Left renal cortex interstitium (tissue), 4 donors: ENCODE data around the gene RARB. TPM values are rescaled to one million over a fixed set of nuclear protein-coding genes. Genes with fewer than 3 reads are reported as not detected.

Experiments used
- DNase-seq, 4 donors: peaks; one replicate each; pipeline ENCODE4 v3.0.0-alpha.2; 2013; ENCODE audit warnings: low read depth in 4 of 4, low spot score in 2 of 4, missing footprints in 1 of 4
- polyA plus RNA-seq, 4 donors: library from polyadenylated mRNA; unstranded; fragments of 120-200 nt; gene quantifications; one replicate each; pipeline ENCODE4 v1.2.1, GENCODE V29; 2013; ENCODE audit not compliant: insufficient read length in 4 of 4

Gene RARB
- polyA plus RNA-seq, 4 donors: 44.0 to 63.0 (median 51.8) TPM

DNA sequence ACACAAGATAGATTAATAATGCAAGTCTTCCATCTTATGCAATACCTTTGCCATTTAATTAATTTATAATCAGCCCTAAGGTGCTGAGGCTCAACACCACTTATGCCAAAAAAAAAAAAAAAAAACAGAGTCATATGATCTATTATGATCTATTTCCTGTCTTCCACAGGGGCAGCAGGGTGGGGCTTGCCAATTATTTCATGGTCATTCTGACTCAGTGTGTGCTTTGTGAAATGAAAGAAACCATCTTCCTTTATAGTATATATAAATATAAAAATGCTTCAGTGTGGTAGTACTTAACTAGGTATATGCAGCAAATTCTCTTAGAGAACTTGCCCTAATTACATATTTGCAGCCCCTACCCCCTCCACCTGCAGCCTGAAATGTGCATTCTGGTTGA, 7.2 kb upstream of the RARB start:
- no peak for DNase-seq

- no peak for DNase-seq
Observed at GRCh38 chr3:25421747-25422146, 6.3 kb upstream of the RARB start.

- no peak for DNase-seq
Observed at GRCh38 chr3:25423780-25424588, 4.1 kb upstream of the RARB start.

GRCh38 chr3:25424614-25425013, 3.4 kb upstream of the RARB start:
- no peak for DNase-seq

- no peak for DNase-seq
Observed at GRCh38 chr3:25426408-25426807, 1.7 kb upstream of the RARB start.

DNA sequence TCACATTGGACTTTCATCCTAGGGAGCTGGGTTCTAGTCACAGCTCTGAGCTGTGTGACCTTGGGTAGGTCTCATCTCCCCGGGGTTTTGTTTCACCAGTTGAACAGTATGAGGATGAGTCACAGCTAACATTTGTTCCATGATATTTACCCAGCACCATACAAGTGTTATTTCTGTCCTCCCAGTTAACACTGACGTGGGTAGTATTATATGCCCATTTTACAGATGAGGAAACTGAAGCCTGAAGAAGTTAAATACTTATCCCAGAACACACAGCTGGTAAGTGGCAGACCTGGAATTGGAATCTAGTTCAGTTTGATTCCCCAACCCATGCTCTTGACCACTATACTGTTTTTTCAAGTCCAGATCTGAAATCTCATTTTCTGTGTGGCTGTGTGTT, 908 bp upstream of the RARB start:
- no peak for DNase-seq

- no peak for DNase-seq
Observed at GRCh38 chr3:25427563-25427941, 511 bp upstream of the RARB start.

DNA sequence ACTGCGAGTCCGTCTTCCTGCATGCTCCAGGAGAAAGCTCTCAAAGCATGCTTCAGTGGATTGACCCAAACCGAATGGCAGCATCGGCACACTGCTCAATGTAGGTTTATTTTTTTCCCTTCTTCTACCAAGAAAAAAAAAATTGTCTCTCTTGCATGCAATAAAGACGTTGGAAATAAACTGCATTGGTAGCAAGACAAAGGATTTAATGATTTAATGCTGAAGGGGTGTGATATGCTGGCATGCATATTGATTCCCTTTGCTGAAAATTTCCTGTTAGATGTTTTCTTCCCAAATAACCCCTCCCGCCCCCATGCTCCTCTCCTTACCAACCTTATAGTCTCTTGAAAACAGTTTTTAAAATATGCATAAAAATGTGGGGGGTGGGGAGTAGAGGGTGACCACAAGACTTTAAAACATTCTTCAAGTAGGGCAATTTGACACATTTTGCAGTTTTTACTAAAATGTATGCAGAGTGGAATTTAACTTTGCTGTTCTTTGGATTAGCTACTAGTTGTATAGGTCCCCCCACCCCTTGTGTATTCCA, 799 bp downstream of the RARB start:
- DNase-seq: no peak

- no peak for DNase-seq
Observed at GRCh38 chr3:25429361-25430286, 1.6 kb downstream of the RARB start.

- DNase-seq: no peak
Observed at GRCh38 chr3:25430287-25430934, 2.3 kb downstream of the RARB start.

- DNase-seq: no peak
Observed at GRCh38 chr3:25430935-25431770, 3.1 kb downstream of the RARB start.

DNA sequence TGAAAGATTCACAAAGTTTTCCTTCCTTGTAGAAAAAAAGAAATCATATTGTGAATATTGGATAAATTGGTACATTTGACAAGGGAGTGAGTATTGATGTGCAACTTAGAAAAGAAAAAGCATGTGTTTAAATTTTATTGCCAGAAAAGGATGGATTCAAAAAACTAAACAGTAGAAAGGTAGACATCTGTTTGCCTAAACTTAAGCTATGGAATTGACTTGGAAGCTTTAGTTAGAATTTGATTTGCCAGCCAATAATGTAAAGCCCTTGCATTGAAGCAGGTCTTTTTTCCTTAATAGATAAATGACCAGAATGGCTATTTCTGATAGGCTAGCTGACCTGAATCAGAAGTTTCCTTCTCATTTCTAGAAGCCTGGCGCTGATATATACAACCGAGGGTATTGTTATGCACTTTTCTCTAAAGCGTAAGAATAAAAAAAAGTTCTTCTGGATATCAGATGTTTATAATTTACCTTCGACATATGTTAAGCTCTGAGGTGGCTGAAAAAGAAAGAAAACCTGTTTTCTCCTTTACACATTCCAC, 4.2 kb downstream of the RARB start:
- no peak for DNase-seq

DNA sequence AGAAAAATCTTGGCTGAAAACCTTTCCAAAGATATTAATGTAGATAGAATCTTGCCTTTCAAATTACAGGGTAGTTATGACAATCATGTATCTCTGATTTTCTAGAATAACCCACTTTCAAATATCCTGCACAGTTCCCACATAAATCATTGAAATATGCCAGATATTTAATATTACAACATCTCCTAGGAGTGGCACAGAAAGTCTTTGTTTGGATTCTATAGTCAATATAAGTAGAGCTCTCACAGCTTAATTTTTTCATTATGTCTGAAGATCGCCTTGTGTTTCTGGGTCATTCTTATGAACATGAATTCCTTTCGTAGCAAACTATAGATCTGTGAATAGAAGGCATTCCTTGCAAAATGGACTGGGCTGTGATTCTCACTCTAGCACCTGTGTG, 5.0 kb downstream of the RARB start:
- DNase-seq: no peak

GRCh38 chr3:25433868-25434267, 5.8 kb downstream of the RARB start:
- DNase-seq: no peak

DNA sequence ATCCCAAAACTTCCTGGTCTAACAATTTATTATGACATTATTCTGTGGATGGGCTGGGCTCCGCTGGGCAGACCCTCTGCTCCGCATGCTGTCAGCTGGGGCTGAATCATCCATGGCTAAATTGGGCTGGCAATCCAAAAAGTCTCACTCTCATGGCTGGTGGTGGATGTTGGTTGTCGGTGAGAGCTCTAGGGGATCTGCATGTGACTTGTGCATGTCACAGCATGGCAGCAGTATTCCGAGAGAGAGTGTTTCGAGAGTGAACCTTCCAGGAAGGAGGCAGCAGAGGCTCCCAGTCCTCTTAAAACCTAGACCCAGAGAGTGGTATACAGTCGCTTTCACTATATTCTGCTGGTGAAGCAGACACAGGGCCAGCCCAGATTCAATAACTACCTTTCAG, 9.9 kb downstream of the RARB start:
- DNase-seq: no peak

DNA sequence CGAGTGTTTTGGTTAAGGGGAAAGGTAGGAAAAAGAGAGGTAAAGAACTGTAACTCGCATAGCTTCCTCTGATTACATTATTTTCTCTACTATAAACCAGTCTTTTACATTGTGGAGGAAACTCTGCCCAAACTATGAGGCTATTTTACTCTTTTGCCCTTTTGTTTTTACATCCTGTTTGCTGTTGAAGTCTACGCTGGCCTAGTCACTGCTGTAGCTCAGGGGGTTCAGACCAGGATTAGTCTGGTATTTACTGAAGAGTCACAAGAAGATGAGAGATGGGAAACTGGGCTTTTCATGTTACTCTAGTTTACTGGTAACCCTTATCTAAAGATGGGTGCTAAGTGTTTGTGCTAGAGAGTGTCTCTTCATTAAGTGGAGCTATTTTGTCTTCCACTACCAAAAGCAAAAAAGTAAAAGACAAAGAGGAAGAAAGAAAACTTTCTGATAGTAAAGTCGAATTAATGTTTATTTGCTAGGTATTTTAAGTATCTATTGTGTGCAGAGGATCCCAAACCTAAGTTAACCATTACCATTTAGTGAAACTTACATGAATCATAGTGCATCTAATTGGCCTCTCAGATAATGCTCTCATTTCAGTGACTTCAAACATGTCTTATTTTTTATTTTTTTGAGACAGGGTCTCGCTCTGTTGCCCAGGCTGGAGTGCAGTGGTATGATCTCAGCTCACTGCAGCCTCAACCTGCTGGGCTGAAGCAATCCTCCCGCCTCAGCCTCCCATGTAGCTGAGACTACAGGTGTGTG, 10.9 kb downstream of the RARB start:
- DNase-seq: no peak

DNA sequence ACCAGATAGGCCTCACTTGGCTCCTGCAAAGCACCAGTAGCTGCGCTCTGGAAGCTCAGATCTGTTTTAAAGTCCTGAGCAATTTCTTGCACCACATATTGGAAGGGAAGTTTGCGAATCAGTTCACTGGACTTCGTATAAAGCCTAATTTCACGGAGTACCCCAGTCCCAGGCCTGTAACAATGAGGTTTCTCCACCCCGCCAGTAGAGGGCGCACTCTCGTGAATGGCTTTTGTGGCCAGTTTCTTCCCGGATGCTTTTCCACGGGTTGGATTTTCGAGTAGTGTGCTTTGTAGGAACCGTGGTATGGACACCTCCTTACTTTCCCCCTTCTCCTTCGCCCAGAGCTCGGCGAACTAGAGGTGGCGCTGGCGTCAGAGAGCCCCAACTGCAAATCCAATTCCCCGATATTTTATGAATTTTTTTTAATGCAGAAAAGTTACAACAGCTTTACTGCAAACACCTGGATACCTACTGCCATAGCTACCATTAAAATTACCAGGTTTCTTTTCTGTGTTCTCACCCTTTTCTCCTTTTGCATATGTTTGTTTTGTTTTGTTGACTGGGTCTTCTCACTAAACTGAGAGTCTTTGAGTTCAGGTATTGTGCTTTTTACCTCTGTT, 13.3 kb downstream of the RARB start:
- DNase-seq: no peak

DNA sequence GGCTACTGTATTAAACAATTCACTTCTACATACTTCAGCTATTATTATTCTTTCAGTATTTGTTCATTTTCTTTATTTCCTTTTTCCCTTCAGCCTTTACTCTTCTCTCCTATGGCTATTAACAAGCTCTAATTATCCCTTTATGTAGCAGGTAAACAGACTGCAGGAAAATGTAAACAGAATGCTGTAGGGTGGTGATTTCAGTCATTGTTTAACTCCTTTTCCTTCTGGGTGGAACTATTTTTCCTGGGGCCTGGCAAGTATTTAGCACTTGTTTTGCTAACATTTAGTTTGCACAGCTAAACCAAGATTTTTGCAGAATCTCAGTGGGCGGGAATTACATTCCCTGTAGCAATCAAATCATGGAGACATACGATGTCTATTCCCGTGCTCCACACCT, 14.4 kb downstream of the RARB start:
- no peak for DNase-seq

GRCh38 chr3:25444273-25444672, 16.2 kb downstream of the RARB start:
- DNase-seq: no peak
